K562 (cell line): ENCODE measurements around the gene LPAR3. TPM values are rescaled to one million over a fixed set of nuclear protein-coding genes. Genes with fewer than 3 reads are reported as not detected.

Experiments used
- ATAC-seq: fragments of 200-7000 bp; cut with Tn5 transposase; 3 replicates; pipeline ENCODE4 v1.9.1; 2020; ENCODE audit warnings: moderate library complexity
- BruUV-seq: library from RNA; stranded (reverse); fragments of 400-500 nt; replicated peaks from 2 replicates; lab custom pipeline; 2021; lab: Mats Ljungman, UMichigan
- CTCF ChIA-PET: fragments of 300-600 bp; formaldehyde crosslinking; extraction: SDS; loops from one replicate; lab custom pipeline; 2021; ENCODE audit warnings: low intra/inter-chr PET ratio; lab: Yijun Ruan, JAX
- POLR2A ChIA-PET: fragments of 300-600, 350-650 bp; sonication (Branson Sonifier 250); formaldehyde crosslinking; extraction: SDS; loops from one replicate; lab custom pipeline; 2021; ENCODE audit warnings: antibody characterized with exemption, inconsistent platforms; lab: Yijun Ruan, JAX
- DNase-seq, 4 experiments: peaks; one replicate each; pipeline versions ENCODE4 v3.0.0 to v3.0.0-alpha.2; 2011 to 2018; ENCODE audit warnings: low spot score in 3 of 4, mixed read lengths in 3 of 4; ENCODE audit errors: extremely low read depth in 1 of 4
- FAIRE-seq: peaks from 2 replicates; lab custom pipeline; 2011; peaks lifted over from hg19 to GRCh38; lab: Jason Lieb, UNC
- H2AFZ ChIP-seq: 2 replicates; pipeline ENCODE4 v1.6.0; 2011; ENCODE audit warnings: low read depth, low read length, control low read depth, inconsistent platforms
- H3K27ac ChIP-seq: fragments of 200-600 bp; 3 replicates; pipeline ENCODE4 v1.8.0; 2011; ENCODE audit warnings: low read depth, mild to moderate bottlenecking, control low read depth, inconsistent platforms, low read length, moderate library complexity, mixed read lengths; ENCODE audit errors: extremely low read depth
- H3K27me3 ChIP-seq, 2 experiments: fragments of 300-600 bp in 1 of 2; 2 replicates in 1 of 2; 3 replicates in 1 of 2; pipeline versions ENCODE4 v1.6.0 to v1.8.0; 2011; ENCODE audit warnings: inconsistent platforms in 2 of 2, low read length in 2 of 2, mild to moderate bottlenecking in 1 of 2, mixed read lengths in 1 of 2, moderate library complexity in 1 of 2; ENCODE audit not compliant: control insufficient read depth in 2 of 2, insufficient read depth in 2 of 2
- H3K36me3 ChIP-seq: fragments of 300-600 bp; 3 replicates; pipeline ENCODE4 v1.8.0; 2011; ENCODE audit warnings: mild to moderate bottlenecking, low read length, inconsistent platforms; ENCODE audit not compliant: control insufficient read depth, insufficient read depth
- H3K4me1 ChIP-seq, 2 experiments: fragments of 200-600 bp in 1 of 2; replicated peaks in 1 of 2; 2 replicates in 1 of 2; 3 replicates in 1 of 2; pipeline versions ENCODE4 v1.5.1 to v1.8.0; 2011; ENCODE audit warnings: inconsistent platforms in 2 of 2, low read length in 2 of 2, mild to moderate bottlenecking in 1 of 2, mixed read lengths in 1 of 2, moderate library complexity in 1 of 2; ENCODE audit not compliant: control insufficient read depth in 2 of 2, insufficient read depth in 2 of 2
- H3K4me2 ChIP-seq: 2 replicates; pipeline ENCODE4 v1.6.1; 2011; ENCODE audit warnings: low read length, control low read depth, inconsistent platforms, mixed read lengths; ENCODE audit not compliant: insufficient read depth
- H3K4me3 ChIP-seq: fragments of 200-600 bp; sonication (generic), shearing (Covaris generic); 2 replicates; pipeline ENCODE4 v1.5.1; 2016; ENCODE audit warnings: control low read depth, inconsistent platforms
- H3K79me2 ChIP-seq: fragments of 200-600 bp; 3 replicates; pipeline ENCODE4 v1.8.0; 2011; ENCODE audit warnings: low read length, inconsistent platforms; ENCODE audit not compliant: control insufficient read depth, insufficient read depth
- H3K9ac ChIP-seq, 2 experiments: 2 replicates each; pipeline versions ENCODE4 v1.6.0 to v1.6.1; 2011; ENCODE audit warnings: low read depth in 2 of 2, low read length in 2 of 2, control low read depth in 1 of 2, inconsistent platforms in 1 of 2, mild to moderate bottlenecking in 1 of 2, mixed read lengths in 1 of 2; ENCODE audit not compliant: insufficient read depth in 1 of 2
- H3K9me1 ChIP-seq: one replicate; pipeline ENCODE4 v1.6.0; 2011; ENCODE audit warnings: inconsistent platforms, mild to moderate bottlenecking, low read length, moderate library complexity; ENCODE audit not compliant: control insufficient read depth, insufficient read depth
- H3K9me3 ChIP-seq: replicated peaks from 2 replicates; pipeline ENCODE4 v1.5.1; 2011; ENCODE audit warnings: low read depth, low read length, inconsistent platforms; ENCODE audit not compliant: control insufficient read depth, insufficient read depth
- H4K20me1 ChIP-seq: replicated peaks from 2 replicates; pipeline ENCODE4 v1.6.1; 2011; ENCODE audit warnings: low read length, inconsistent platforms, mixed read lengths; ENCODE audit not compliant: control insufficient read depth, insufficient read depth
- BRD4 ChIP-seq: fragments of 200-600 bp; sonication (generic); IDR thresholded peaks from 2 replicates; pipeline ENCODE4 v1.6.1; 2017; ENCODE audit warnings: inconsistent platforms
- CBX1 ChIP-seq: sonication (generic); IDR thresholded peaks from 2 replicates; pipeline ENCODE4 v1.6.1; 2016; ENCODE audit warnings: antibody characterized with exemption, low read depth, mild to moderate bottlenecking
- HMBOX1 ChIP-seq: sonication (generic); IDR thresholded peaks from 2 replicates; pipeline ENCODE4 v1.6.1; 2016
- KDM1A ChIP-seq, 2 experiments: fragments of 450-650 bp; IDR thresholded peaks; 2 replicates each; pipeline ENCODE4 v1.6.1; 2016; ENCODE audit warnings: mild to moderate bottlenecking in 2 of 2
- NFYB ChIP-seq: IDR thresholded peaks from 2 replicates; pipeline ENCODE4 v1.6.1; 2011; ENCODE audit warnings: mild to moderate bottlenecking, moderate library complexity; ENCODE audit not compliant: insufficient read length; ENCODE audit errors: extremely low read depth
- PPARD ChIP-seq: fragments of 250-450 bp; sonication (Bioruptor Pico); IDR thresholded peaks from 2 replicates; pipeline ENCODE4 v1.8.0; 2022; ENCODE audit warnings: inconsistent platforms, mild to moderate bottlenecking, moderate library complexity
- RBFOX2 ChIP-seq: fragments of 200-400 bp; formaldehyde crosslinking; IDR thresholded peaks from 2 replicates; pipeline ENCODE4 v1.6.1; 2017; ENCODE audit warnings: low read depth, mild to moderate bottlenecking, low read length, moderate library complexity
- RNF219 ChIP-seq: fragments of 250-450 bp; sonication (Bioruptor Pico); IDR thresholded peaks from 2 replicates; pipeline ENCODE4 v1.5.0; 2022; ENCODE audit warnings: mild to moderate bottlenecking
- SETDB1 ChIP-seq: IDR thresholded peaks from one replicate; pipeline ENCODE4 v1.6.1; 2012; ENCODE audit warnings: low read length, control low read depth, inconsistent platforms
- U2AF2 ChIP-seq: fragments of 200-400 bp; formaldehyde crosslinking; optimal IDR thresholded peaks from 2 replicates; pipeline ENCODE3; 2017; ENCODE audit warnings: low read depth, mild to moderate bottlenecking, low read length
- ZMIZ1 ChIP-seq, 2 experiments: fragments of 150-350 bp in 1 of 2; IDR thresholded peaks; 2 replicates each; pipeline ENCODE4 v1.6.1; 2012 to 2016; ENCODE audit warnings: low read depth in 2 of 2, low read length in 2 of 2, mild to moderate bottlenecking in 1 of 2, moderate library complexity in 1 of 2
- WGBS: fragments of 100-300 bp; shearing (Covaris generic); methylation state at CpG from one replicate; pipeline ENCODE4 v1.1.6; 2016; ENCODE audit warnings: low coverage, mixed read lengths; ENCODE audit not compliant: insufficient coverage; ENCODE audit errors: missing lambda C conversion rate; 5-methylcytosine and 5-hydroxymethylcytosine counted together
- in situ Hi-C: fragments of 300-500 bp; cut with MboI; formaldehyde crosslinking; loops from 4 replicates; pipeline ENCODE4 v1.15.0; 2018; ENCODE audit warnings: inconsistent platforms, mixed read lengths
- intact Hi-C: fragments of 100-400 bp; cut with micrococcal nuclease; formaldehyde crosslinking; loops from 2 replicates; pipeline ENCODE4 v1.14.2; 2022
- polyA plus RNA-seq, 8 experiments: library from polyadenylated mRNA; depleted of rRNA in 4 of 8; stranded (reverse) in 5 of 8; unstranded in 3 of 8; fragments of >200 nt; fragmentation: Nextera tagmentation in 2 of 8; fragmentation: Illumina TruSeq in 1 of 8; extraction: Ambion mirVana in 2 of 8; extraction: Trizol in 1 of 8; gene quantifications; 2 replicates each; pipeline versions ENCODE4 v1.2.1 to v1.2.3, GENCODE V29; 2011 to 2014; ENCODE audit warnings: inconsistent platforms in 1 of 8, missing spikeins in 1 of 8
- total RNA-seq, 7 experiments: library from RNA; depleted of rRNA in 6 of 7; stranded (reverse); fragments of >200 nt in 6 of 7; fragmentation: Illumina TruSeq in 2 of 7; extraction: Trizol in 2 of 7; gene quantifications; 2 replicates each; pipeline versions ENCODE4 v1.2.1 to v1.2.3, GENCODE V29; 2011 to 2021; ENCODE audit warnings: low replicate concordance in 1 of 7

Gene LPAR3
- total and polyA plus RNA-seq, 9 of the 15 experiments (the other 6 are each of a cell fraction or from before 2014, with no cell fraction given) = 0.11 TPM; not detected in 8

GRCh38 chr1:84890566-84890965 lies 2.4 kb downstream of the LPAR3 start:
- in situ Hi-C loops = no loop called here
- WGBS = 0% methylated on average over 2 of the region's 2 CpGs
- Histone ChIP-seq H3K79me2 (no peaks in the 10 kb centered on the region), H3K4me1 (peaks cover 0 to 9% of the 10 kb centered on the region in 2 experiments; a peak in 1 of 5 replicates), H3K9me1 (peaks cover 4% of the 10 kb centered on the region), H3K9ac (no peak overlapping the region), H3K27ac (no peak overlapping the region), H3K4me3 (no peak overlapping the region), H3K9me3 (no peaks in the 10 kb centered on the region), H4K20me1 (no peaks in the 10 kb centered on the region), H3K36me3 (no peaks in the 10 kb centered on the region), H3K4me2 (no peak overlapping the region), H2AFZ (no peak overlapping the region), H3K27me3 (peaks cover 11 to 19% of the 10 kb centered on the region in 2 experiments; a peak in 4 of 5 replicates)
- TF ChIP-seq SETDB1 (no peak), KDM1A (IDR thresholded peaks at IDR 0.05) (no peak), RNF219 (no peak), PPARD (CRISPR knock-in tag) (no peak), HMBOX1 (no peak), RBFOX2 (no peak), ZMIZ1 (IDR thresholded peaks at IDR 0.05; ENCODE audit: low read depth in 2 of 2, low read length in 2 of 2) (no peak), CBX1 (no peak), NFYB (no peak), BRD4 (no peak), U2AF2 (no peak)
- intact Hi-C loops = no loop called here
- ChIA-PET CTCF (no interaction called here), POLR2A (no interaction called here)
- ATAC-seq (no peak), FAIRE-seq (no peak), DNase-seq (no peak)
- BruUV-seq = no TSS peak
